ENCODE results near the gene HES3.

Gene HES3

GRCh38 chr1:6243053-6243834 is 735 bp upstream of the HES3 start:
- TF ChIP-seq TAF1 (IDR thresholded peaks at IDR 0.05; ENCODE audit: low read depth, low read length), result no peak
- no peak for TF ChIP-seq SPI1 (IDR thresholded peaks at IDR 0.05; ENCODE audit: low read depth, low read length)
- TF ChIP-seq PAX5 (IDR thresholded peaks at IDR 0.05; ENCODE audit: insufficient read depth, low read length, severe bottlenecking), result no peak
- TF ChIP-seq POLR2A (IDR thresholded peaks at IDR 0.05; ENCODE audit: low read depth, low read length), result no peak
- no peak for TF ChIP-seq POU2F2 (IDR thresholded peaks at IDR 0.05; ENCODE audit: low read depth, low read length)
- TF ChIP-seq POLR2AphosphoS5 (IDR thresholded peaks at IDR 0.05; ENCODE audit: low read depth, low read length), result no peak
- no peak for FAIRE-seq
- no peak for DNase-seq (ENCODE audit: insufficient read length, low spot score)

- FAIRE-seq (no peak), DNase-seq (ENCODE audit: insufficient read length, low spot score) (no peak)
- TF ChIP-seq TAF1 (IDR thresholded peaks at IDR 0.05; ENCODE audit: low read depth, low read length), result no peak
- TF ChIP-seq SPI1 (IDR thresholded peaks at IDR 0.05; ENCODE audit: low read depth, low read length), result no peak
- TF ChIP-seq PAX5 (IDR thresholded peaks at IDR 0.05; ENCODE audit: insufficient read depth, low read length, severe bottlenecking), result no peak
- TF ChIP-seq POLR2A (IDR thresholded peaks at IDR 0.05; ENCODE audit: low read depth, low read length), result no peak
- no peak for TF ChIP-seq POU2F2 (IDR thresholded peaks at IDR 0.05; ENCODE audit: low read depth, low read length)
- TF ChIP-seq POLR2AphosphoS5 (IDR thresholded peaks at IDR 0.05; ENCODE audit: low read depth, low read length), result no peak
These were observed 546 bp downstream of the HES3 start for GRCh38 chr1:6244401-6245049.

GRCh38 chr1:6245086-6245868 is 1.3 kb downstream of the HES3 start:
- FAIRE-seq (peak; percentile 95), DNase-seq (ENCODE audit: insufficient read length, low spot score) (peak; percentile 93)
- TF ChIP-seq PAX5 (IDR thresholded peaks at IDR 0.05; ENCODE audit: insufficient read depth, low read length, severe bottlenecking) (no peak), POLR2A (IDR thresholded peaks at IDR 0.05; ENCODE audit: low read depth, low read length) (no peak), POU2F2 (IDR thresholded peaks at IDR 0.05; ENCODE audit: low read depth, low read length) (no peak), SPI1 (IDR thresholded peaks at IDR 0.05; ENCODE audit: low read depth, low read length) (0 out of 2 replicates have a peak, but pooled peaks have one; percentile 12), POLR2AphosphoS5 (IDR thresholded peaks at IDR 0.05; ENCODE audit: low read depth, low read length) (no peak), TAF1 (IDR thresholded peaks at IDR 0.05; ENCODE audit: low read depth, low read length) (no peak)

- FAIRE-seq (no peak), DNase-seq (ENCODE audit: insufficient read length, low spot score) (no peak)
- TF ChIP-seq PAX5 (IDR thresholded peaks at IDR 0.05; ENCODE audit: insufficient read depth, low read length, severe bottlenecking), result no peak
- TF ChIP-seq POU2F2 (IDR thresholded peaks at IDR 0.05; ENCODE audit: low read depth, low read length), result no peak
- TF ChIP-seq SPI1 (IDR thresholded peaks at IDR 0.05; ENCODE audit: low read depth, low read length), result no peak
- no peak for TF ChIP-seq POLR2A (IDR thresholded peaks at IDR 0.05; ENCODE audit: low read depth, low read length)
- TF ChIP-seq TAF1 (IDR thresholded peaks at IDR 0.05; ENCODE audit: low read depth, low read length), result no peak
These were observed 2.0 kb downstream of the HES3 start for GRCh38 chr1:6245869-6246496.

GRCh38 chr1:6246497-6247467 is 2.8 kb downstream of the HES3 start:
- DNase-seq (ENCODE audit: insufficient read length, low spot score) (peak; percentile 91), FAIRE-seq (peak; percentile 90)
- TF ChIP-seq POU2F2 (IDR thresholded peaks at IDR 0.05; ENCODE audit: low read depth, low read length), result no peak
- TF ChIP-seq TAF1 (IDR thresholded peaks at IDR 0.05; ENCODE audit: low read depth, low read length), result no peak
- no peak for TF ChIP-seq SPI1 (IDR thresholded peaks at IDR 0.05; ENCODE audit: low read depth, low read length)
- TF ChIP-seq POLR2AphosphoS5 (IDR thresholded peaks at IDR 0.05; ENCODE audit: low read depth, low read length), result no peak
- no peak for TF ChIP-seq POLR2A (IDR thresholded peaks at IDR 0.05; ENCODE audit: low read depth, low read length)
- TF ChIP-seq PAX5 (IDR thresholded peaks at IDR 0.05; ENCODE audit: insufficient read depth, low read length, severe bottlenecking), result no peak

- no peak for TF ChIP-seq SPI1 (IDR thresholded peaks at IDR 0.05; ENCODE audit: low read depth, low read length)
- TF ChIP-seq POU2F2 (IDR thresholded peaks at IDR 0.05; ENCODE audit: low read depth, low read length), result no peak
- no peak for TF ChIP-seq POLR2A (IDR thresholded peaks at IDR 0.05; ENCODE audit: low read depth, low read length)
- TF ChIP-seq PAX5 (IDR thresholded peaks at IDR 0.05; ENCODE audit: insufficient read depth, low read length, severe bottlenecking), result no peak
- no peak for TF ChIP-seq POLR2AphosphoS5 (IDR thresholded peaks at IDR 0.05; ENCODE audit: low read depth, low read length)
- no peak for TF ChIP-seq TAF1 (IDR thresholded peaks at IDR 0.05; ENCODE audit: low read depth, low read length)
- no peak for FAIRE-seq
These were observed 3.7 kb downstream of the HES3 start for GRCh38 chr1:6247651-6248050.

GRCh38 chr1:6248161-6248776 is 4.3 kb downstream of the HES3 start:
- TF ChIP-seq PAX5 (IDR thresholded peaks at IDR 0.05; ENCODE audit: insufficient read depth, low read length, severe bottlenecking), result no peak
- TF ChIP-seq SPI1 (IDR thresholded peaks at IDR 0.05; ENCODE audit: low read depth, low read length), result no peak
- no peak for TF ChIP-seq TAF1 (IDR thresholded peaks at IDR 0.05; ENCODE audit: low read depth, low read length)
- TF ChIP-seq POLR2A (IDR thresholded peaks at IDR 0.05; ENCODE audit: low read depth, low read length), result no peak
- TF ChIP-seq POLR2AphosphoS5 (IDR thresholded peaks at IDR 0.05; ENCODE audit: low read depth, low read length), result no peak
- TF ChIP-seq POU2F2 (IDR thresholded peaks at IDR 0.05; ENCODE audit: low read depth, low read length), result no peak
- DNase-seq (ENCODE audit: insufficient read length, low spot score) (no peak), FAIRE-seq (no peak)

More at GRCh38 chr1:6247651-6248050, 3.7 kb downstream of the HES3 start:
- DNase-seq (ENCODE audit: insufficient read length, low spot score), result no peak

Measured in GM12891 (cell line).